K562 (cell line): ENCODE results near the gene MRPL4. TPM values are rescaled to one million over a fixed set of nuclear protein-coding genes. Genes with fewer than 3 reads are reported as not detected.

Source experiments
- CEBPB ChIP-seq: fragments of 450-650 bp; IDR thresholded peaks from 2 replicates; pipeline ENCODE4 v1.6.1; 2016; ENCODE audit warnings: missing genetic modification characterization, missing compliant biosample characterization
- DACH1 ChIP-seq: fragments of 450-650 bp; IDR thresholded peaks from 2 replicates; pipeline ENCODE4 v1.6.1; 2018; ENCODE audit not compliant: partially characterized antibody
- DPF2 ChIP-seq: fragments of 450-650 bp; IDR thresholded peaks from 2 replicates; pipeline ENCODE4 v1.6.1; 2016
- ELK1 ChIP-seq: sonication (generic); formaldehyde crosslinking; IDR thresholded peaks from 2 replicates; pipeline ENCODE4 v1.8.1; 2022; ENCODE audit warnings: missing genetic modification reagents
- EP400 ChIP-seq: fragments of 450-650 bp; IDR thresholded peaks from 2 replicates; pipeline ENCODE4 v1.6.1; 2017; ENCODE audit warnings: antibody characterized with exemption, mild to moderate bottlenecking, moderate library complexity
- GATA2 ChIP-seq: sonication (generic); formaldehyde crosslinking; IDR thresholded peaks from 2 replicates; pipeline ENCODE4 v1.4.0; 2020; ENCODE audit warnings: mild to moderate bottlenecking, missing genetic modification reagents
- KHSRP ChIP-seq: fragments of 450-650 bp; IDR thresholded peaks from 2 replicates; pipeline ENCODE4 v1.6.1; 2017
- MAZ ChIP-seq, 2 experiments: fragments of 450-650 bp in 1 of 2; sonication (generic) in 1 of 2; formaldehyde crosslinking; IDR thresholded peaks in 1 of 2; conservative IDR thresholded peaks in 1 of 2; 2 replicates each; pipeline versions ENCODE4 v1.4.0 to v1.5.0; 2020; ENCODE audit warnings: mild to moderate bottlenecking in 1 of 2, missing genetic modification reagents in 1 of 2
- MBD2 ChIP-seq: sonication (generic); IDR thresholded peaks from 2 replicates; pipeline ENCODE4 v1.6.1; 2016; ENCODE audit warnings: low read depth, borderline replicate concordance
- NBN ChIP-seq: fragments of 450-650 bp; IDR thresholded peaks from 2 replicates; pipeline ENCODE4 v1.6.1; 2016; ENCODE audit warnings: low read depth, mild to moderate bottlenecking
- NFE2 ChIP-seq: IDR thresholded peaks from 2 replicates; pipeline ENCODE4 v1.6.1; 2014; ENCODE audit warnings: antibody characterized with exemption, low read depth
- SMAD4 ChIP-seq: fragments of 250-450 bp; sonication (Bioruptor Pico); conservative IDR thresholded peaks from 2 replicates; pipeline ENCODE4 v1.8.0; 2021; ENCODE audit warnings: inconsistent platforms, mild to moderate bottlenecking, moderate library complexity
- SP2 ChIP-seq: IDR thresholded peaks from 2 replicates; pipeline ENCODE4 v1.6.1; 2011; ENCODE audit warnings: mild to moderate bottlenecking, low read depth, low read length, moderate library complexity; ENCODE audit not compliant: poor library complexity, severe bottlenecking; ENCODE audit errors: extremely low read depth
- SPI1 ChIP-seq: IDR thresholded peaks from 2 replicates; pipeline ENCODE4 v1.6.1; 2011; ENCODE audit warnings: low read depth, low read length, control low read depth, borderline replicate concordance
- SREBF1 ChIP-seq: fragments of 150-350 bp; IDR thresholded peaks from 2 replicates; pipeline ENCODE4 v1.6.1; 2014; ENCODE audit warnings: antibody characterized with exemption, low read depth, low read length, borderline replicate concordance
- SRF ChIP-seq, 2 experiments: fragments of 250-450, 450-650 bp in 1 of 2; sonication (Bioruptor Pico) in 1 of 2; sonication (generic) in 1 of 2; formaldehyde crosslinking; IDR thresholded peaks; 2 replicates each; pipeline versions ENCODE4 v1.5.0 to v1.5.1; 2020 to 2022; ENCODE audit warnings: mild to moderate bottlenecking in 1 of 2, missing genetic modification reagents in 1 of 2
- ZBTB26 ChIP-seq: fragments of 450-650 bp; formaldehyde crosslinking; IDR thresholded peaks from 2 replicates; pipeline ENCODE4 v1.4.0; 2022; ENCODE audit warnings: missing genetic modification characterization
- ZNF316 ChIP-seq: fragments of 450-650 bp; IDR thresholded peaks from 2 replicates; pipeline ENCODE4 v1.6.1; 2016
- ZNF609 ChIP-seq: sonication (generic); formaldehyde crosslinking; IDR thresholded peaks from 2 replicates; pipeline ENCODE4 v1.8.1; 2023; ENCODE audit warnings: missing genetic modification reagents, mild to moderate bottlenecking, borderline replicate concordance
- ZNF699 ChIP-seq: fragments of 250-450 bp; sonication (Bioruptor Pico); IDR thresholded peaks from 2 replicates; pipeline ENCODE4 v1.8.0; 2021; ENCODE audit warnings: mild to moderate bottlenecking, moderate library complexity; ENCODE audit not compliant: insufficient replicate concordance
- ZNF785 ChIP-seq: fragments of 250-450 bp; sonication (Bioruptor Pico); IDR thresholded peaks from 2 replicates; pipeline ENCODE4 v1.4.0; 2020; ENCODE audit warnings: mild to moderate bottlenecking
- polyA plus RNA-seq, 8 experiments: library from polyadenylated mRNA; depleted of rRNA in 4 of 8; stranded (reverse) in 5 of 8; unstranded in 3 of 8; fragments of >200 nt; fragmentation: Nextera tagmentation in 2 of 8; fragmentation: Illumina TruSeq in 1 of 8; extraction: Ambion mirVana in 2 of 8; extraction: Trizol in 1 of 8; gene quantifications; 2 replicates each; pipeline versions ENCODE4 v1.2.1 to v1.2.3, GENCODE V29; 2011 to 2014; ENCODE audit warnings: inconsistent platforms in 1 of 8, missing spikeins in 1 of 8
- total RNA-seq, 7 experiments: library from RNA; depleted of rRNA in 6 of 7; stranded (reverse); fragments of >200 nt in 6 of 7; fragmentation: Illumina TruSeq in 2 of 7; extraction: Trizol in 2 of 7; gene quantifications; 2 replicates each; pipeline versions ENCODE4 v1.2.1 to v1.2.3, GENCODE V29; 2011 to 2021; ENCODE audit warnings: low replicate concordance in 1 of 7

MRPL4 gene
- total and polyA plus RNA-seq, 9 of the 15 experiments (the other 6 are each of a cell fraction or from before 2014, with no cell fraction given) = 1.4 to 239 (median 64.9) TPM

GRCh38 chr19:10299545-10300458, 47.8 kb downstream of the MRPL4 start (continued):
- TF ChIP-seq SPI1 = peak; percentile 69
- no peak for TF ChIP-seq KHSRP
- peak; percentile 87 for TF ChIP-seq GATA2 (CRISPR knock-in tag)
- peak; percentile 79 for TF ChIP-seq MBD2
- TF ChIP-seq NBN = peak; percentile 59; the same call in 1 of the 2 replicates
- peak; percentile 75 for TF ChIP-seq SMAD4
- TF ChIP-seq ZNF699 (CRISPR knock-in tag) = no peak
- 0 out of 2 replicates have a peak, but pooled peaks have one; percentile 53 for TF ChIP-seq ELK1 (CRISPR knock-in tag)
- no peak for TF ChIP-seq ZNF785
- TF ChIP-seq SREBF1 = no peak
- no peak for TF ChIP-seq SP2
- peak; percentile 71; the same call in 1 of the 2 replicates for TF ChIP-seq ZBTB26 (CRISPR knock-in tag)
- peak; percentile 89; the same call in 1 of the 2 replicates for TF ChIP-seq ZNF609 (CRISPR knock-in tag)
- TF ChIP-seq EP400 = peak; percentile 72; the same call in 1 of the 2 replicates
- no peak; a peak in 1 of 4 replicates for TF ChIP-seq SRF (CRISPR knock-in tag; IDR thresholded peaks at IDR 0.05)
- peak; percentile 10; the same call in 1 of the 2 replicates for TF ChIP-seq ZNF316
- TF ChIP-seq DACH1 = peak; percentile 77
- peak; percentile 96 for TF ChIP-seq DPF2
- TF ChIP-seq CEBPB (tag) = no peak
- peak; percentile 98 to 100 for TF ChIP-seq MAZ (CRISPR knock-in tag; conservative IDR thresholded peaks at IDR 0.05 in 1 of 2, IDR thresholded peaks at IDR 0.05 in 1 of 2)
- no peak for TF ChIP-seq NFE2
